ENCODE data around the gene IFNK. TPM values are rescaled to one million over a fixed set of nuclear protein-coding genes. Genes with fewer than 3 reads are reported as not detected.
A peak's percentile ranks its signal among the peaks of the same experiment; 100 is the strongest.
"Not testable (repeated sequence)": the region's sequence is repeated elsewhere in the genome, so short reads cannot be mapped to it uniquely, and the experiment has no call there.

The IFNK gene
- total RNA-seq, 2 experiments from 2014 or later = not detected

DNA sequence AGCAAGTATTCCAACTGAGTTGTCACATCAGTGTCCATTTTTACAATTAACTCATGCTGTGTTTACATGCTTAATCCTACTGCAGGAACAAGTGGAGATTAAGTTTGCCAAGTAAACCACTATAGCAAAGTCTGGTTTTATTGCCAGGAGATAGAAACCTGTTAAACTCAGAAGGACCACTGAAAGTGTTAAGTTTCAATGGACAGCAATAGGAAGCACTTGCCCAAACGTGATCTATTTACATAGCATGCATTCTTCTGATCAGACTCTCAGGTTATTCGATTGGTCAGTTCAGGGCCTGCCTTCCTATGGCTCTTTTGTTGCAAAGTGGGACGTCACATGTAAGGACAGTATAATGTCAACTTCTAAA, 28.0 kb upstream of the IFNK start:
- Mint-ChIP-seq H3K36me3 (no peaks in the 10 kb centered on the region), H3K4me3 (no peak overlapping the region), H3K4me1 (peaks cover 11% of the 10 kb centered on the region), H3K27me3 (peaks cover 9% of the 10 kb centered on the region), H3K27ac (no peak overlapping the region), H3K9me3 (ENCODE audit: low read depth) (peaks cover 8% of the 10 kb centered on the region)
- no peak for ATAC-seq
- no peak for DNase-seq
- CTCF ChIA-PET = no interaction called here

GRCh38 chr9:27497883-27498417, 26.1 kb upstream of the IFNK start:
- H3K36me3 Mint-ChIP-seq = no peaks in the 10 kb centered on the region
- H3K27ac Mint-ChIP-seq = no peak overlapping the region
- DNase-seq = no peak
- peaks cover 11% of the 10 kb centered on the region for H3K4me1 Mint-ChIP-seq
- H3K9me3 Mint-ChIP-seq (ENCODE audit: low read depth) = peaks cover 5% of the 10 kb centered on the region
- no peak overlapping the region for H3K4me3 Mint-ChIP-seq
- ATAC-seq = no peak
- CTCF ChIA-PET = interaction anchor here (1.5 kb wide), 2 partner anchors 13 to 33 kb away, joined by 3 to 5 read pairs; no protein-coding TSS in a partner anchor
- H3K27me3 Mint-ChIP-seq = peaks cover 12% of the 10 kb centered on the region

GRCh38 chr9:27499451-27499850, 24.6 kb upstream of the IFNK start:
- Mint-ChIP-seq H3K36me3 (no peaks in the 10 kb centered on the region), H3K27ac (no peak overlapping the region), H3K4me3 (no peak overlapping the region), H3K4me1 (peaks cover 11% of the 10 kb centered on the region), H3K9me3 (ENCODE audit: low read depth) (no peaks in the 10 kb centered on the region), H3K27me3 (peaks cover 12% of the 10 kb centered on the region)
- ATAC-seq = peak; percentile 67
- CTCF ChIA-PET = no interaction called here
- no peak for DNase-seq

DNA sequence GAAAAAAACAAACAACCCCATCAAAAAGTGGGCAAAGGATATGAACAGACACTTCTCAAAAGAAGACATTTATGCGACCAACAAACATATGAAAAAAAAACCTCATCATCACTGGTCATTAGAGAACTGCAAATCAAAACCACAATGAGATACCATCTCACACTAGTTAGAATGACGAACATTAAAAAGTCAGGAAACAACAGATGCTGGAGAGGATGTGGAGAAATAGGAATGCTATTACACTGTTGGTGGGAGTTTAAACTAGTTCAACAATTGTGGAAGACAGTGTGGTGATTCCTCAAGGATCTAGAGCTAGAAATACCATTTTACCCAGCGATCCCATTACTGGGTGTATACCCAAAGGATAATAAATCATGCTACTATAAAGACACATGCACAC, 23.2 kb upstream of the IFNK start:
- H3K27ac Mint-ChIP-seq; H3K4me3 Mint-ChIP-seq; H3K9me3 Mint-ChIP-seq (ENCODE audit: low read depth); H3K36me3 Mint-ChIP-seq; ATAC-seq; CTCF ChIA-PET; DNase-seq: not testable (repeated sequence)
- Mint-ChIP-seq H3K4me1 (peaks cover 11% of the 10 kb centered on the region), H3K27me3 (peaks cover 12% of the 10 kb centered on the region)

GRCh38 chr9:27503623-27504022, 20.5 kb upstream of the IFNK start:
- ATAC-seq = no peak
- Mint-ChIP-seq H3K27ac (no peak overlapping the region), H3K36me3 (no peaks in the 10 kb centered on the region), H3K4me3 (no peak overlapping the region), H3K27me3 (peaks cover 9% of the 10 kb centered on the region), H3K4me1 (peaks cover 11% of the 10 kb centered on the region), H3K9me3 (ENCODE audit: low read depth) (peaks cover 3% of the 10 kb centered on the region)
- no peak for DNase-seq
- CTCF ChIA-PET = no interaction called here

GRCh38 chr9:27504259-27504658, 19.8 kb upstream of the IFNK start:
- H3K27ac Mint-ChIP-seq = no peak overlapping the region
- no peak overlapping the region for H3K4me3 Mint-ChIP-seq
- peaks cover 9% of the 10 kb centered on the region for H3K27me3 Mint-ChIP-seq
- CTCF ChIA-PET = no interaction called here
- peaks cover 3% of the 10 kb centered on the region for H3K9me3 Mint-ChIP-seq (ENCODE audit: low read depth)
- no peaks in the 10 kb centered on the region for H3K36me3 Mint-ChIP-seq
- ATAC-seq = no peak
- peaks cover 9% of the 10 kb centered on the region for H3K4me1 Mint-ChIP-seq
- DNase-seq = no peak

- CTCF ChIA-PET = no interaction called here
- ATAC-seq = no peak
- peaks cover 11% of the 10 kb centered on the region for H3K27me3 Mint-ChIP-seq
These were observed 18.3 kb upstream of the IFNK start for GRCh38 chr9:27505744-27506161.

GRCh38 chr9:27506981-27507380, 17.1 kb upstream of the IFNK start:
- CTCF ChIA-PET = interaction anchor here (1.5 kb wide), 1 partner anchor 23 kb away, joined by 3 read pairs; the partner anchor contains the start of gene MOB3B
- H3K4me1 Mint-ChIP-seq = no peaks in the 10 kb centered on the region
- no peak for DNase-seq
- no peak for ATAC-seq
- H3K36me3 Mint-ChIP-seq = no peaks in the 10 kb centered on the region
- H3K4me3 Mint-ChIP-seq = no peak overlapping the region
- H3K27ac Mint-ChIP-seq = no peak overlapping the region
- H3K9me3 Mint-ChIP-seq (ENCODE audit: low read depth) = peaks cover 3% of the 10 kb centered on the region
- peaks cover 5% of the 10 kb centered on the region for H3K27me3 Mint-ChIP-seq

More at GRCh38 chr9:27505744-27506161, 18.3 kb upstream of the IFNK start:
- DNase-seq = no peak
- Mint-ChIP-seq H3K4me3 (no peak overlapping the region), H3K4me1 (peaks cover 1% of the 10 kb centered on the region), H3K9me3 (ENCODE audit: low read depth) (peaks cover 3% of the 10 kb centered on the region), H3K36me3 (no peaks in the 10 kb centered on the region), H3K27ac (no peak overlapping the region)

DNA sequence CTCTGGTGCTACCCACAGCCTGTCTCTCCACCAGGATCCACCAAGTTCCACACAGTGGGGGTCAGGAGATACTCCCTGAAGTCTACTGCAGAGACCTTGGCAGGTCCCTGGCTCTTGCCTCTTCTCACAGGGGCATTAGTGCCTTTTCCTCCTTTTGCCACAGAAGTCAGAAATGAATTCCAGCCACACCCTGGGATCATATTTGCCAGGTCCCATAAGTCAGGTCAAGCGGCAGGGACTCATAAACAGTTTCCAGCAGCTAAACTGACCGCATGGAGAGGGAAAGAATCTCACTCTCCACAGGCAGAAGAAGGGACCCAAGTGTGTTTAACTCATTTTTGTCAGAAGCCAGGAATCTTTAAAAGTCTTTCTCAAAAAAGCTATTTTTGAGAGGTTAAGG, 13.3 kb upstream of the IFNK start:
- CTCF ChIA-PET = no interaction called here
- DNase-seq (no peak), ATAC-seq (no peak)
- peaks cover 3% of the 10 kb centered on the region for H3K9me3 Mint-ChIP-seq (ENCODE audit: low read depth)
- peaks cover 4% of the 10 kb centered on the region for H3K27me3 Mint-ChIP-seq
- H3K4me1 Mint-ChIP-seq = no peaks in the 10 kb centered on the region
- no peak overlapping the region for H3K27ac Mint-ChIP-seq
- H3K4me3 Mint-ChIP-seq = no peak overlapping the region
- H3K36me3 Mint-ChIP-seq = no peaks in the 10 kb centered on the region

GRCh38 chr9:27511771-27512170, 12.3 kb upstream of the IFNK start:
- H3K9me3 Mint-ChIP-seq (ENCODE audit: low read depth) = peaks cover 3% of the 10 kb centered on the region
- H3K4me3 Mint-ChIP-seq = no peak overlapping the region
- DNase-seq (no peak), ATAC-seq (no peak)
- CTCF ChIA-PET = interaction anchor here (1.0 kb wide), 1 partner anchor 18 kb away, joined by 3 read pairs; the partner anchor contains the start of gene MOB3B
- H3K4me1 Mint-ChIP-seq = no peaks in the 10 kb centered on the region
- H3K27ac Mint-ChIP-seq = no peak overlapping the region
- H3K36me3 Mint-ChIP-seq = no peaks in the 10 kb centered on the region
- H3K27me3 Mint-ChIP-seq = peaks cover 4% of the 10 kb centered on the region

- no peak overlapping the region for H3K27ac Mint-ChIP-seq
- DNase-seq = no peak
- H3K27me3 Mint-ChIP-seq = peaks cover 4% of the 10 kb centered on the region
- H3K36me3 Mint-ChIP-seq = no peaks in the 10 kb centered on the region
- CTCF ChIA-PET = no interaction called here
- no peaks in the 10 kb centered on the region for H3K4me1 Mint-ChIP-seq
- no peak overlapping the region for H3K4me3 Mint-ChIP-seq
- ATAC-seq = no peak
- no peaks in the 10 kb centered on the region for H3K9me3 Mint-ChIP-seq (ENCODE audit: low read depth)
These were observed 9.5 kb upstream of the IFNK start for GRCh38 chr9:27514551-27514950.

DNA sequence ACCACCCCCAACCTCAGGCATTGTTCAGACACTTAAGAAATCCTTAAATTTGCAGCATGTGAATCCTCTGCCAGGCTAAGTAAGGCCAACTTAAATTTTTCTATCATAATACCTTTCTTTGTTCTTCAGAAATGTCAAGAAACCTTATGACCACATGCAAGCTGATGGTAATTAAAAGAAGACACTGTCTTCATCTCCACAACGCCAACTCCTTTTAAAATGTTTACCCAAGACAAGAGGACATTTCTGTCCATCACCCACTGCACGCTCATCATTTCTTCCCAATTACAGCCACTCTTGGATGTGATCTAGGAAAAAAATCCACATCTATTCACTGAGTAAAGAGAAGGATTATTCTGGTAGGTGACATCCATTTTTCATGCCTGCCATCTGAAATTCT, 6.1 kb upstream of the IFNK start:
- CTCF ChIA-PET = no interaction called here
- Mint-ChIP-seq H3K9me3 (ENCODE audit: low read depth) (no peaks in the 10 kb centered on the region), H3K27me3 (no peaks in the 10 kb centered on the region), H3K4me1 (no peaks in the 10 kb centered on the region), H3K27ac (no peak overlapping the region), H3K4me3 (no peak overlapping the region), H3K36me3 (no peaks in the 10 kb centered on the region)
- ATAC-seq (no peak), DNase-seq (no peak)

GRCh38 chr9:27518809-27519208, 5.3 kb upstream of the IFNK start:
- Mint-ChIP-seq H3K4me3 (no peak overlapping the region), H3K27me3 (no peaks in the 10 kb centered on the region), H3K4me1 (no peaks in the 10 kb centered on the region), H3K27ac (no peak overlapping the region), H3K9me3 (ENCODE audit: low read depth) (no peaks in the 10 kb centered on the region), H3K36me3 (no peaks in the 10 kb centered on the region)
- DNase-seq = no peak
- ATAC-seq = no peak
- CTCF ChIA-PET = no interaction called here

- no peaks in the 10 kb centered on the region for H3K9me3 Mint-ChIP-seq (ENCODE audit: low read depth)
- H3K27me3 Mint-ChIP-seq = no peaks in the 10 kb centered on the region
- CTCF ChIA-PET = interaction anchor here (0.5 kb wide), 1 partner anchor 50 kb away, joined by 3 read pairs; no protein-coding TSS in a partner anchor
- ATAC-seq (no peak), DNase-seq (no peak)
- no peaks in the 10 kb centered on the region for H3K36me3 Mint-ChIP-seq
- no peaks in the 10 kb centered on the region for H3K4me1 Mint-ChIP-seq
- no peak overlapping the region for H3K27ac Mint-ChIP-seq
- no peak overlapping the region for H3K4me3 Mint-ChIP-seq
These were observed 4.3 kb upstream of the IFNK start for GRCh38 chr9:27519466-27520465.
